Neuronal stem cell (in vitro differentiated cells): ENCODE data around the gene GADD45GIP1.
A peak's percentile ranks its signal among the peaks of the same experiment; 100 is the strongest.
"Not testable (repeated sequence)": the region's sequence is repeated elsewhere in the genome, so short reads cannot be mapped to it uniquely, and the experiment has no call there.

Experiments
- DNase-seq: peaks from one replicate; pipeline ENCODE4 v3.0.0-alpha.2; 2013; ENCODE audit warnings: low spot score
- H2AFZ ChIP-seq: one replicate; pipeline ENCODE4 v1.6.1; 2013; ENCODE audit warnings: mild to moderate bottlenecking, low read length, inconsistent platforms
- H2AK5ac ChIP-seq: 2 replicates; pipeline ENCODE4 v1.6.1; 2013; ENCODE audit warnings: low read depth, mild to moderate bottlenecking, inconsistent platforms, low read length, moderate library complexity, mixed read lengths
- H2BK120ac ChIP-seq: 2 replicates; pipeline ENCODE4 v1.6.1; 2013; ENCODE audit warnings: low read depth, mild to moderate bottlenecking, inconsistent platforms, low read length, moderate library complexity, mixed read lengths
- H2BK12ac ChIP-seq: one replicate; pipeline ENCODE4 v1.6.1; 2013; ENCODE audit warnings: low read length, inconsistent platforms
- H2BK15ac ChIP-seq: 2 replicates; pipeline ENCODE4 v1.6.1; 2013; ENCODE audit warnings: mild to moderate bottlenecking, low read length, inconsistent platforms, mixed read lengths
- H2BK5ac ChIP-seq: one replicate; pipeline ENCODE4 v1.6.1; 2013; ENCODE audit warnings: inconsistent platforms, mild to moderate bottlenecking, low read length, moderate library complexity
- H3K14ac ChIP-seq: one replicate; pipeline ENCODE4 v1.6.1; 2013; ENCODE audit warnings: low read length, inconsistent platforms
- H3K18ac ChIP-seq: 2 replicates; pipeline ENCODE4 v1.6.1; 2013; ENCODE audit warnings: low read length, inconsistent platforms
- H3K23ac ChIP-seq: 2 replicates; pipeline ENCODE4 v1.6.1; 2013; ENCODE audit warnings: low read depth, mild to moderate bottlenecking, mixed read lengths, low read length, inconsistent platforms; ENCODE audit not compliant: poor library complexity
- H3K27ac ChIP-seq: replicated peaks from 3 replicates; pipeline ENCODE4 v1.5.1; 2013; ENCODE audit warnings: low read length, inconsistent platforms
- H3K27me3 ChIP-seq, 3 experiments: 2 replicates each; pipeline ENCODE4 v1.6.1; 2013; ENCODE audit warnings: low read length in 3 of 3, mild to moderate bottlenecking in 2 of 3, inconsistent platforms in 1 of 3, low read depth in 1 of 3, mixed read lengths in 1 of 3, moderate library complexity in 1 of 3; ENCODE audit not compliant: control insufficient read depth in 3 of 3, insufficient read depth in 3 of 3
- H3K36me3 ChIP-seq, 2 donors: replicated peaks in 1 of 2; 2 replicates each; pipeline ENCODE4 v1.6.1; 2013; ENCODE audit warnings: low read length in 2 of 2; ENCODE audit not compliant: control insufficient read depth in 2 of 2, insufficient read depth in 2 of 2
- H3K4ac ChIP-seq: 2 replicates; pipeline ENCODE4 v1.6.1; 2013; ENCODE audit warnings: inconsistent platforms, mild to moderate bottlenecking, low read length, moderate library complexity
- H3K4me1 ChIP-seq, 2 donors: 1 replicate in 1 of 2; 2 replicates in 1 of 2; pipeline ENCODE4 v1.6.1; 2013; ENCODE audit warnings: low read length in 2 of 2, low read depth in 1 of 2; ENCODE audit not compliant: control insufficient read depth in 2 of 2, insufficient read depth in 1 of 2
- H3K4me2 ChIP-seq: one replicate; pipeline ENCODE4 v1.6.1; 2013; ENCODE audit warnings: mild to moderate bottlenecking, low read length, inconsistent platforms; ENCODE audit not compliant: insufficient read depth, poor library complexity, severe bottlenecking
- H3K4me3 ChIP-seq, 2 donors: 2 replicates each; pipeline ENCODE4 v1.5.1; 2013; ENCODE audit warnings: low read length in 2 of 2, mild to moderate bottlenecking in 2 of 2, inconsistent platforms in 1 of 2, moderate library complexity in 1 of 2
- H3K79me1 ChIP-seq: one replicate; pipeline ENCODE4 v1.6.1; 2013; ENCODE audit warnings: low read depth, mild to moderate bottlenecking, inconsistent platforms, low read length, moderate library complexity
- H3K9ac ChIP-seq: one replicate; pipeline ENCODE4 v1.6.1; 2013; ENCODE audit warnings: mild to moderate bottlenecking, low read depth, low read length, inconsistent platforms; ENCODE audit not compliant: poor library complexity
- H3K9me3 ChIP-seq, 2 donors: replicated peaks in 1 of 2; 2 replicates each; pipeline versions ENCODE3 to v1.6.1; 2013; ENCODE audit warnings: low read length in 2 of 2, mild to moderate bottlenecking in 2 of 2, inconsistent platforms in 1 of 2, low read depth in 1 of 2, mixed read lengths in 1 of 2, moderate library complexity in 1 of 2; ENCODE audit not compliant: control insufficient read depth in 2 of 2, insufficient read depth in 1 of 2
- H4K8ac ChIP-seq: one replicate; pipeline ENCODE4 v1.6.1; 2013; ENCODE audit warnings: low read depth, mild to moderate bottlenecking, inconsistent platforms, low read length, moderate library complexity
- H4K91ac ChIP-seq: one replicate; pipeline ENCODE4 v1.6.1; 2013; ENCODE audit warnings: low read length, low read depth, mild to moderate bottlenecking, inconsistent platforms; ENCODE audit not compliant: poor library complexity
- WGBS, 2 donors: extraction: QIAGEN DNeasy Blood & Tissue Kit; methylation state at CpG; one replicate each; pipeline ENCODE4 v1.1.7; 2013; ENCODE audit warnings: missing lambda C conversion rate in 2 of 2, mixed read lengths in 1 of 2; ENCODE audit not compliant: insufficient read length in 2 of 2, insufficient replicate concordance in 1 of 2; ENCODE audit errors: extremely low coverage in 2 of 2; 5-methylcytosine and 5-hydroxymethylcytosine counted together

GADD45GIP1 gene

GRCh38 chr19:12921047-12921446, 36.0 kb downstream of the GADD45GIP1 start:
- Histone ChIP-seq H3K27ac (no peak overlapping the region), H3K23ac (no peak overlapping the region), H3K36me3 (peaks cover 29 to 44% of the 10 kb centered on the region in 2 donors), H3K14ac (no peak overlapping the region), H4K91ac (no peak overlapping the region), H2BK120ac (no peak overlapping the region), H2AFZ (no peak overlapping the region), H2BK12ac (no peak overlapping the region), H3K4me2 (no peak overlapping the region), H3K4me3 (no peak overlapping the region), H2BK5ac (no peak overlapping the region), H3K18ac (no peak overlapping the region), H3K79me1 (peaks cover 1% of the 10 kb centered on the region), H3K9ac (no peak overlapping the region), H3K9me3 (peaks cover 0 to 3% of the 10 kb centered on the region in 2 donors), H3K4ac (no peak overlapping the region), H2BK15ac (no peak overlapping the region), H4K8ac (no peak overlapping the region), H3K27me3 (peaks cover 0 to 2% (median 0%) of the 10 kb centered on the region in 3 experiments), H2AK5ac (no peak overlapping the region), H3K4me1 (peaks cover 0 to 2% of the 10 kb centered on the region in 2 donors)
- WGBS, 2 donors, result no CpG with 5 or more reads among the region's 3 CpGs
- no peak for DNase-seq

GRCh38 chr19:12918253-12918652, 38.8 kb downstream of the GADD45GIP1 start:
- Histone ChIP-seq H2BK5ac (peak overlapping the region; percentile 39), H3K4me3 (no peak overlapping the region), H3K18ac (peak overlapping the region; percentile 87), H2BK12ac (peak overlapping the region; percentile 41), H3K9me3 (peaks cover 0 to 3% of the 10 kb centered on the region in 2 donors), H4K91ac (no peak overlapping the region), H3K27me3 (peaks cover 0 to 2% (median 0%) of the 10 kb centered on the region in 3 experiments), H2BK120ac (peak overlapping the region; percentile 81), H3K9ac (no peak overlapping the region), H3K36me3 (peaks cover 11 to 17% of the 10 kb centered on the region in 2 donors), H2AK5ac (peak overlapping the region; percentile 99), H3K23ac (no peak overlapping the region), H4K8ac (peak overlapping the region; percentile 65), H2BK15ac (peak overlapping the region; percentile 81), H3K27ac (no peak overlapping the region), H3K14ac (peak overlapping the region; percentile 21), H3K4me1 (peaks cover 5 to 11% of the 10 kb centered on the region in 2 donors), H2AFZ (no peak overlapping the region), H3K79me1 (peaks cover 1% of the 10 kb centered on the region), H3K4me2 (no peak overlapping the region), H3K4ac (no peak overlapping the region)
- WGBS, 2 donors, result no CpG with 5 or more reads among the region's 14 CpGs
- DNase-seq, result no peak

- Histone ChIP-seq H2AK5ac (peak overlapping the region; percentile 70), H3K14ac (peak overlapping the region; percentile 56), H3K18ac (peak overlapping the region; percentile 28), H3K4me1 (peaks cover 13 to 18% of the 10 kb centered on the region in 2 donors), H3K23ac (peak overlapping the region; percentile 31)
- not testable (repeated sequence) for H2BK12ac ChIP-seq, H4K8ac ChIP-seq, H2BK5ac ChIP-seq, H4K91ac ChIP-seq, H3K9ac ChIP-seq, H3K79me1 ChIP-seq, H3K4ac ChIP-seq, H2BK15ac ChIP-seq, H3K9me3 ChIP-seq, H3K4me2 ChIP-seq, H2AFZ ChIP-seq, H3K27ac ChIP-seq, H3K4me3 ChIP-seq, H2BK120ac ChIP-seq, H3K27me3 ChIP-seq, DNase-seq, H3K36me3 ChIP-seq
- WGBS, 2 donors, result no CpG with 5 or more reads among the region's 4 CpGs
These were observed 41.2 kb downstream of the GADD45GIP1 start for GRCh38 chr19:12915860-12916259.

- Histone ChIP-seq H4K91ac (peak overlapping the region; percentile 69), H4K8ac (peak overlapping the region; percentile 48), H2BK12ac (peak overlapping the region; percentile 43), H2BK5ac (no peak overlapping the region), H3K14ac (peak overlapping the region; percentile 63), H3K18ac (peak overlapping the region; percentile 24), H2BK120ac (no peak overlapping the region), H3K23ac (no peak overlapping the region), H3K4me1 (peaks cover 16 to 18% of the 10 kb centered on the region in 2 donors), H3K79me1 (peaks cover 1% of the 10 kb centered on the region), H3K36me3 (no peaks in the 10 kb centered on the region), H3K27ac (peak overlapping the region; percentile 55), H3K4ac (no peak overlapping the region), H3K9me3 (peaks cover 0 to 3% of the 10 kb centered on the region in 2 donors), H3K27me3 (peaks cover 0 to 2% (median 0%) of the 10 kb centered on the region in 3 experiments), H2AFZ (peak overlapping the region; percentile 83), H3K9ac (no peak overlapping the region), H2BK15ac (peak overlapping the region; percentile 59), H3K4me2 (no peak overlapping the region), H2AK5ac (peak overlapping the region; percentile 83), H3K4me3 (no peak overlapping the region)
- DNase-seq, result no peak
- WGBS, 2 donors, result no CpG with 5 or more reads among the region's 12 CpGs
These were observed 43.0 kb downstream of the GADD45GIP1 start for GRCh38 chr19:12913851-12914690.
